ENCODE data around the gene FXYD1.

DNA sequence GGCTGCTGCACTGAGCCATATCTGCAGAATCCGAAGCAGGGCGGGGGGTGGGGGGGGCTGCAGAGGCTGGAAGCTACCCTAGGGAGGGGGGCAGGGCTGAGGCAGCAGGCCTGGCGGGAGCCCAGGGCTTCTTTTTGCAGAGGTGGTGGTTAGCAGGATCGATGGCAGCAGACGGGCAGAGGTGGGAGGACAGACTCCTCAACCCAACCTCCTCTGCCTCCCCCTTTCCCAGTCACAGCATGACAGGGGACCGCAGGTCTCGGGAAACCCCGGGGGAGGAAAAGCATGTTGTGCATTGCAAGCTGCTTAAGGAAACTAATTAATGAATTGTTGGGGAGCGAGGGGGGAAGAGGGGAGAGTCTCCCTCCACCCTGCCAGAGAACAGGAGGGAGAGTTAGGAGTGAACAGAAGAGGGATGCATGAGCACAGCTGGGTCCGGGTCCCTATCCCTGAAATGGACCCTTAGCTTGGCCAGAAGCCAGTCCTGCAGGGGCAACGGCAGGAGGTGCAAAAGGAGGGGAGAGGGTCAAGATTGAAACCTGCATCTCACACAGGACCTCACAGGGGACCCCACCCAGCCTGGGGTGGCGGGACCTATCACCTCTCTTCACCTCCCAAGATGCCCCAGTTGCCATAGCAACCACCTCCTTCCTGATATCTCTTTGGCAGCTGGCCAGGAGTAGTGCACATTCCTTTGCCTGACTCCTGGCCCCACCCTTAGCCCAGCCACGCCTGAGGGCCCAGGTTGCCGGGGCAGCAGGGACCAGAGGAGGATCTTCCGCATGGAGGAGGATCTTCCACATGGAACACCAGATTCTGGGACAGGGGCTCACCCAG lies 6.2 kb downstream of the FXYD1 start:
- TF ChIP-seq, protein P1, sequence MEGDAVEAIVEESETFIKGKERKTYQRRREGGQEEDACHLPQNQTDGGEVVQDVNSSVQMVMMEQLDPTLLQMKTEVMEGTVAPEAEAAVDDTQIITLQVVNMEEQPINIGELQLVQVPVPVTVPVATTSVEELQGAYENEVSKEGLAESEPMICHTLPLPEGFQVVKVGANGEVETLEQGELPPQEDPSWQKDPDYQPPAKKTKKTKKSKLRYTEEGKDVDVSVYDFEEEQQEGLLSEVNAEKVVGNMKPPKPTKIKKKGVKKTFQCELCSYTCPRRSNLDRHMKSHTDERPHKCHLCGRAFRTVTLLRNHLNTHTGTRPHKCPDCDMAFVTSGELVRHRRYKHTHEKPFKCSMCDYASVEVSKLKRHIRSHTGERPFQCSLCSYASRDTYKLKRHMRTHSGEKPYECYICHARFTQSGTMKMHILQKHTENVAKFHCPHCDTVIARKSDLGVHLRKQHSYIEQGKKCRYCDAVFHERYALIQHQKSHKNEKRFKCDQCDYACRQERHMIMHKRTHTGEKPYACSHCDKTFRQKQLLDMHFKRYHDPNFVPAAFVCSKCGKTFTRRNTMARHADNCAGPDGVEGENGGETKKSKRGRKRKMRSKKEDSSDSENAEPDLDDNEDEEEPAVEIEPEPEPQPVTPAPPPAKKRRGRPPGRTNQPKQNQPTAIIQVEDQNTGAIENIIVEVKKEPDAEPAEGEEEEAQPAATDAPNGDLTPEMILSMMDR (IDR thresholded peaks at IDR 0.05), result no peak
- no peak for TF ChIP-seq EZH2 (IDR thresholded peaks at IDR 0.05)
- TF ChIP-seq EZH2phosphoT487 (IDR thresholded peaks at IDR 0.05), result no peak

Data from neural progenitor cell (in vitro differentiated cells).